ENCODE measurements around the gene KRTAP10-10.

DNA sequence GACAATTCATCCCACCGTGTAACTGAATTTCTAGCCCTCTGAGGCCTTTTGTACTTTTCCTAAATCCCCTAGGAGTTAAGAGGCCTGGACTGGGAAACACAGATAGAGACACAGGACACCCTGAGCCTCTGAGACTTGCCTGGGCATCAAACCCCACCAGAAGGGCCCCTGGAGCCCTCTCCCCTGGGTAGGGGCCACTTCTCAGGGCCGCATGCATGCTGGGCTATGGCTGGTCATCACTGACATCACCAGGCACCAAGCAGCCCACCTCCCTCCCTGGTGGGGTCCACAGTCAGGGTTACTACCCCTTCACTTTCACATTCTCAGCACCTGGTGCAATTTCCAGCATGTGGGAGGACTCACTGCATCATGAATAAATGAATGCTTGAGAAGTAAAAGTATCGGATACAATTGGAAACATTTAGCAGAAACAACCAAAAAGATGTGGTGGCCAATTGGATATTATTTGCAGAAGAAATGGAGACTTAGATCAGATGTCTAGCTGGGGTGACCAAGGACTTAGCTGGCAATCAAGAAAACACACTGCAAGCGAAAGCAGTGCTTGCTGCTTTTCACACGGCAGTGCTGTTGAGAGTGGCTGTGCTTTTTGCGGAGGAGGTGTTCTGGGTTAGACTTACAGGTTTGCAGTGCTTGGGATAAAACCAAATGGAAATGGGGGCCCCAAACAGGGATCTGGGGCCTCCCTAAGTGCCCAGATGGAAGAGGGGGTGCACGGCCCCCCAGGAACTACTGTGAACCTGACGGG, 37.7 kb upstream of the KRTAP10-10 start:
- TF ChIP-seq CTCF (optimal IDR thresholded peaks at IDR 0.05 in 1 of 3, IDR thresholded peaks at IDR 0.05 in 1 of 3, conservative IDR thresholded peaks at IDR 0.05 in 1 of 3; ENCODE audit: extremely low read depth in 1 of 3, insufficient read depth in 2 of 3, low read length in 3 of 3): no peak
- no peak for TF ChIP-seq EZH2 (IDR thresholded peaks at IDR 0.05; ENCODE audit: low read length)

Measured in keratinocyte (primary cell).